ENCODE measurements around the gene PLXND1.

The PLXND1 gene

DNA sequence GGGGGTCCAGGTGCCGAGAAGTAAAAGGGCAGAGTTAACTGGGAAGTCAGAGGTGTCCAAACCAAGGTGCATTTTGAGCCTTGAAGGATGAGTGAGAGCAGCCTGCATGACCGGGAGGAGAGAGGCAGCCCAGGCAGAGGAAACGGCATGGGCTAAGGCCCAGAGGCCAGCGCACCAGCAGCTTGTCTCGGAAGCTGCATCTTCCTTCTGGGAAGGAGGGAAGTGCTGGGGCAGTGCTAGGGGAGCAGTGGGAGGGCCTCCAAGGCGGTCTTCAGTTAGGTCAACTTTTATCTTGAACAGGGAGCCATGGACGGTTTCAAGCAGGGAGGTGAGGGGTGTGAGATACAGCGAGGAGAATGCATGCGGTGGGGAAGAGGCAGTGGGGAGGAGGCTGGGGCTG lies 62.5 kb downstream of the PLXND1 start:
- no peak for DNase-seq

DNA sequence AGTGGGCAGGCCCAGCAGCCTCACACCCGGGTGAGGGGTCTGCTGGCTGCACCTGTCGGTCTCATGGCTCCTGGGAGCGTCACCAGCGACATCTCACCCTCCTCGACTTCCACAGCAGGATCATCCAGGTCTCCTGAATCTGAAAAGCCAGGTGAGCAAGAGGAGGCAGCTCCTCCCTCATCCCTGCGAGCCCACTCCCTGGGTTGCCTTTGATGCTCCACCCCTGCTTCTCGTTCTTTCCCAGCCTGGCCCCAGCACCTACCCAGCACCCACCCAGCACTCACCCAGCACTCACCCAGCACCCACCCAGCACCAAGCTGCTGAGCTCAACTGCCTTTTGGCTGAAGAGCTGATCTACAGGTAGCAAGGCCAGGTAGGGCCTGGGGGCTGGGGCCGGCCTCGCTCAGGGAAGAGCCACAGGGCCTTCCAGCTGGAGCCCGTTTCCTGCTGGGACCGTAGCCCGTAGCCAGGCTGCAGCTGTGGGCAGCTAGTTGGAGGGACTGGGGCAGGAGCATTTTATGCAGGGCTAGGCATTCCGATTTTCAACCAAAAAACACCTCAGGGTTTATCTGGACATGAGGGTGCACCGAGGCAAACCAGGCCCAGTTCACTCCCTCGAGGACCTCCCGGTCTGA lies 63.2 kb downstream of the PLXND1 start, which contains the start of gene H1-8:
Gene H1-8, plus strand, starts transcription at position 20 of the 635 bp plus-strand sequence. Its CDS starts 44 bp downstream, at position 64.
- no peak for DNase-seq

- no peak for DNase-seq
Observed at GRCh38 chr3:129542747-129543146, 63.7 kb downstream of the PLXND1 start.

DNA sequence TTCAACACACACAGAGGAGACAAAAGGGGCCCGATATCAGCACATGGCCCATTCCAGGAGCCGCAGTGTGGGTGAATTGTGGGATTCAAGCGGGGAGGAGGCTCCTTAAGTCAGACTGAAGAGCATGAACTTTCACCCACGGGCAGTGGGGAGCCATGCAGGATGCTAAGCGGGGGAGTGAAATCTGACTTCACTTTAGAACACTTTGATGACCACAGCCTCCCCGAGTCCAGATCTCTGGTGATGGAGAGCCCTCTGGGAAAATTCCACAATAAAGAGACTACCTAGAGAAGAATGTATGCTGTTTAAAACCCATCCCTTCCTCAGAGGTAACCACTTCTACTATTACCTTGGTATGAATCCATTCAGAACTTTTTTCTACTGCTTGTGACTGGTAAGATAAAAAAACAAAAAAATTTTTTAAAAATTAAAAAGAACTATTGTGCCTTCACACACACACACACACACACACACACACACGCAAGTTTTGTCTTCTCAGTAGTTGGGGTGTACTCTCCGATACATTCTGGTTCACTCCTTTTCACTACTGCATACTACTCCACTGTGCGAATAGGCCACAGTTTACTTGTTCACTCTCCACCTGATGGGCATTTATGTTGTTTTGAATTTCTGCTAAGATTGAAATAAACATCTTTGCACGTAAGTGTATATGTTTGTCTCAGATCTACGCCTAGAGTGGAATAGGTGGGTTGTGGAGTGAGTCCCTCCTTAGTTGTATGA lies 65.5 kb downstream of the PLXND1 start:
- DNase-seq: no peak

DNA sequence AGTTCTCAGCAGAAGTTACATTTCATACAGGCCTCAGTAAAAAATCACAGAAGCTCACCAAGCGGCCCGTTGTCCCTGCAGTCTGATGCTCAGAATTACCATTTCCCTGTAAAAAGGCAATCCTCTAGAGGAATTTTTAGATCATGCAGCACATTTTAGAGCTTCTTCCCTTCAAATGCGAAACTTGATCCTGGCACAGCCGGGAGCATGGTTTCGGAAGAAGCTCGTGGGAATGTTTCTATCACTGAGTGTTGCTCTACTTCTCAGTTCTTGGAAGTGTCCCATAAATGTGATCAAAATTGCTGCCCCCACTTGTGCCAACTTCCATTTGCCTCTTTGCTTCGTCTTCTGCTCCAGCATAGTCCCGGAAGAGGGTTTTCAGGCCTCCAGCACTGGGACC lies 67.3 kb downstream of the PLXND1 start:
- no peak for DNase-seq

- DNase-seq: no peak
Observed at GRCh38 chr3:129536804-129537203, 69.7 kb downstream of the PLXND1 start.

GRCh38 chr3:129536374-129536667 lies 70.2 kb downstream of the PLXND1 start:
- DNase-seq: no peak

GRCh38 chr3:129535075-129535474 lies 71.4 kb downstream of the PLXND1 start:
- DNase-seq: no peak

GRCh38 chr3:129534428-129535027 lies 71.9 kb downstream of the PLXND1 start:
- DNase-seq: no peak

- no peak for DNase-seq
Observed at GRCh38 chr3:129533406-129533805, 73.1 kb downstream of the PLXND1 start.

DNA sequence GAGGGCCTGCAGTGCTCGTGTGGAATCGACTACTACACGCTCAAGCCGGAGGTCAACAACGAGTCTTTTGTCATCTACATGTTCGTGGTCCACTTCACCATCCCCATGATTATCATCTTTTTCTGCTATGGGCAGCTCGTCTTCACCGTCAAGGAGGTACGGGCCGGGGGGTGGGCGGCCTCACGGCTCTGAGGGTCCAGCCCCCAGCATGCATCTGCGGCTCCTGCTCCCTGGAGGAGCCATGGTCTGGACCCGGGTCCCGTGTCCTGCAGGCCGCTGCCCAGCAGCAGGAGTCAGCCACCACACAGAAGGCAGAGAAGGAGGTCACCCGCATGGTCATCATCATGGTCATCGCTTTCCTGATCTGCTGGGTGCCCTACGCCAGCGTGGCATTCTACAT lies 74.2 kb downstream of the PLXND1 start:
- no peak for DNase-seq

DNA sequence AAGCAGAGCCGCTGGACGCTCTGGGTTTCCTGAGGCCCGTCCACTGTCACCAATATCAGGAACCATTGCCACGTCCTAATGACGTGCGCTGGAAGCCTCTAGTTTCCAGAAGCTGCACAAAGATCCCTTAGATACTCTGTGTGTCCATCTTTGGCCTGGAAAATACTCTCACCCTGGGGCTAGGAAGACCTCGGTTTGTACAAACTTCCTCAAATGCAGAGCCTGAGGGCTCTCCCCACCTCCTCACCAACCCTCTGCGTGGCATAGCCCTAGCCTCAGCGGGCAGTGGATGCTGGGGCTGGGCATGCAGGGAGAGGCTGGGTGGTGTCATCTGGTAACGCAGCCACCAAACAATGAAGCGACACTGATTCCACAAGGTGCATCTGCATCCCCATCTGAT lies 74.8 kb downstream of the PLXND1 start:
- DNase-seq: no peak

GRCh38 chr3:129530821-129531220 lies 75.7 kb downstream of the PLXND1 start:
- no peak for DNase-seq

- no peak for DNase-seq
Observed at GRCh38 chr3:129530251-129530791, 76.2 kb downstream of the PLXND1 start.

GRCh38 chr3:129529436-129530210 lies 76.9 kb downstream of the PLXND1 start:
- no peak for DNase-seq

DNA sequence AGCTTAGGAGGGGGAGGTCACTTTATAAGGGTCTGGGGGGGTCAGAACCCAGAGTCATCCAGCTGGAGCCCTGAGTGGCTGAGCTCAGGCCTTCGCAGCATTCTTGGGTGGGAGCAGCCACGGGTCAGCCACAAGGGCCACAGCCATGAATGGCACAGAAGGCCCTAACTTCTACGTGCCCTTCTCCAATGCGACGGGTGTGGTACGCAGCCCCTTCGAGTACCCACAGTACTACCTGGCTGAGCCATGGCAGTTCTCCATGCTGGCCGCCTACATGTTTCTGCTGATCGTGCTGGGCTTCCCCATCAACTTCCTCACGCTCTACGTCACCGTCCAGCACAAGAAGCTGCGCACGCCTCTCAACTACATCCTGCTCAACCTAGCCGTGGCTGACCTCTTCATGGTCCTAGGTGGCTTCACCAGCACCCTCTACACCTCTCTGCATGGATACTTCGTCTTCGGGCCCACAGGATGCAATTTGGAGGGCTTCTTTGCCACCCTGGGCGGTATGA lies 77.8 kb downstream of the PLXND1 start, which contains the start of gene RHO:
Gene RHO, plus strand, starts transcription at position 51 of the 512 bp plus-strand sequence. Its CDS starts 95 bp downstream, at position 146.
- DNase-seq: no peak

DNA sequence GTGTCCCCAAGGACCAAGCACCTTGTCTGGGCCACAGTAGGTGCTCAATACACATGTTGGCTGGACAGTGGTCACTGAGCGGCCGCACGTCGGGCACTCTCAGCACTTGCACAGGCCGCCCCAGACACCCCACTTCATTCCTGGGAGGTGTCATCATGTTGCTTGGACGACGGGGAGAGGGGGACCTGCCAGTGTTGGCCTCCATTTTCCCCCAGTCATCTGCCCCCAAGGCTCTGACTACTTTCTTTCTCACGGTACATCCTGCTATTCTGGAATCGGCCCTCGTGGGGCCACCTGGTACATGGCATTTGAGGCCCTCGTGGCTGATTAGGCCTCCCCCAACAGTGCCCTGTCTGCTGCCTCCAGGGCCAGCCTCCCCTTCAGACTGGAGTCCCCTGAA lies 79.2 kb downstream of the PLXND1 start:
- DNase-seq: no peak

GRCh38 chr3:129526121-129526900 lies 80.2 kb downstream of the PLXND1 start:
- DNase-seq: peak; percentile 76

GRCh38 chr3:129525341-129525968 lies 81.0 kb downstream of the PLXND1 start:
- no peak for DNase-seq

GRCh38 chr3:129524081-129524480 lies 82.4 kb downstream of the PLXND1 start:
- DNase-seq: no peak

- no peak for DNase-seq
Observed at GRCh38 chr3:129522953-129523352, 83.5 kb downstream of the PLXND1 start.

DNA sequence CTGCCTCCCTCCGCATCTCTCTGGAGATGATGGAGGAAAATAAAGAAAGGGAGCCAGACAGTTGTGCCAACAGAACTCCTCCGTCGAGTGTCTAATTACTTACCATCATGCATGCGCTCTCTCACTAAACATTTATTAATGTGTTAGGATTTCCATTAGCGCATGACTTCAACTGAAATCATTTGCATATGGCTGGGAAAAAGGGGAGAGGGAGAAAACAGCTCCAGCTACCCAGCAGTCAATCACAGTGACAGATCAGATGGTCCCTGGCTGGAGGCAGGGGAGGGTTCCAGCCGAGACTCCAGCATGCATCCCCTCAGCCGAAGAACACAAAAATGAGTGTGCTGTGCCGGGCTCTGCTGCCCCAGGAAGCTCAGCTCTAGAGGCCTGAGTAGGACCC lies 84.9 kb downstream of the PLXND1 start:
- DNase-seq: no peak

Measured in SIG-M5 (cell line).